Central memory CD8-positive, alpha-beta T cell (primary cell): Measurements from ENCODE around the gene STX16.
A peak's percentile ranks its signal among the peaks of the same experiment; 100 is the strongest.

ENCODE experiments used
- ATAC-seq: fragments of 150-1000 bp; cut with Tn5 transposase; replicated peaks from 2 replicates; pipeline ENCODE4 v1.10.0; 2022; ENCODE audit warnings: mild to moderate bottlenecking, moderate FRiP score, moderate number of reproducible peaks; ENCODE audit not compliant: poor library complexity, severe bottlenecking; ENCODE audit errors: extremely low read depth
- DNase-seq, 2 donors: peaks; one replicate each; pipeline ENCODE4 v3.0.0; 2021; ENCODE audit warnings: low spot score in 2 of 2
- H3K27ac Mint-ChIP-seq: one replicate; pipeline ENCODE4 v1.8.0; 2022; ENCODE audit warnings: low read depth, mild to moderate bottlenecking, moderate library complexity, mixed read lengths
- H3K27me3 Mint-ChIP-seq: one replicate; pipeline ENCODE4 v1.8.0; 2022; ENCODE audit warnings: mixed read lengths
- H3K36me3 Mint-ChIP-seq: one replicate; pipeline ENCODE4 v1.8.0; 2022; ENCODE audit warnings: mild to moderate bottlenecking, moderate library complexity, mixed read lengths; ENCODE audit not compliant: insufficient read depth
- H3K4me1 Mint-ChIP-seq: one replicate; pipeline ENCODE4 v1.8.0; 2022; ENCODE audit warnings: mixed read lengths
- H3K4me3 Mint-ChIP-seq: one replicate; pipeline ENCODE4 v1.8.0; 2022; ENCODE audit warnings: mild to moderate bottlenecking, moderate library complexity, mixed read lengths
- H3K9me3 Mint-ChIP-seq: one replicate; pipeline ENCODE4 v1.8.0; 2022; ENCODE audit warnings: mixed read lengths

The STX16 gene

DNA sequence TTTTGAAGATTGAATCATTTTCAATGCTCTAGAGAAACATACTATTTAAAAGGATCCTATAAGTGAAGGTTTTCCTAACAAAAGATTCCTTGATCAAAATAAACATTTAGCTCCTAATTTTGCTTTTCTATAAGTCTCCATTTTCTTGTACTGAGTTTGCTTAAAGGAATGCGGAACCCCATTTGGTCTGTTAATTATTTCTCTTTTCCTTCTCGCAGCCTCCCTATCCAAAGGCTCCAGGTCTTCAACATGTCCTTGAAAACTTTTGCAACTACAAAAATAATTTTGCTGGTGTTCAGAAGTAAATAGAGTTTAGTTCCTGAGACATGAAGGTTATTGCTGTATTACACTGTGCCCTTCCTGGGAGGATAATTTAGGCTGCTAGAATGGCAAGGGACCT is 33.2 kb downstream of the STX16 start:
- no peak overlapping the region for H3K27ac Mint-ChIP-seq
- no peaks in the 10 kb centered on the region for H3K9me3 Mint-ChIP-seq
- peaks cover 8% of the 10 kb centered on the region for H3K36me3 Mint-ChIP-seq
- ATAC-seq (no peak), DNase-seq (no peak)
- no peak overlapping the region for H3K4me3 Mint-ChIP-seq
- H3K4me1 Mint-ChIP-seq, result no peaks in the 10 kb centered on the region
- no peaks in the 10 kb centered on the region for H3K27me3 Mint-ChIP-seq

DNA sequence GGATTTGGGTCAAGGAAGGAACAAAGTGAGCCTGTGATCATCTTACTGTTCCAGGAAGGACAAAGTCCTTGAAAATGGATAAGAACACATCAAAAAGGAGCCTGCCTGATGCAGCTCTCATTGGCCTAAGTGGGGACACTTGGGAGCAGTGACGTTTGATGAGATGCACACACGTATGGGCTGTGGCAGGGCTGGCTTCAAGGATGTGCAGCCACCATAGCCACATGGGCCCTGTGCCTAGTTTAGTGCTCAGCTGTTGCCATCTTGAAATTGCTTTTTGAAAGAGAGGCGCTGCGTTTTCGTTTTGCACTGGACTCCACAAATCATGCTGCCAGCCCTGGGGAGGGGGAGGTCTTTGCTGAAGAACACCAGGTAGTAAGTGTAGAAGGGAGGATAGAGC is 34.9 kb downstream of the STX16 start:
- H3K9me3 Mint-ChIP-seq, result no peaks in the 10 kb centered on the region
- no peak overlapping the region for H3K27ac Mint-ChIP-seq
- H3K4me3 Mint-ChIP-seq, result no peak overlapping the region
- ATAC-seq, result no peak
- no peaks in the 10 kb centered on the region for H3K27me3 Mint-ChIP-seq
- no peak for DNase-seq
- peaks cover 8% of the 10 kb centered on the region for H3K36me3 Mint-ChIP-seq
- H3K4me1 Mint-ChIP-seq, result no peaks in the 10 kb centered on the region

- no peak overlapping the region for H3K4me3 Mint-ChIP-seq
- no peak overlapping the region for H3K27ac Mint-ChIP-seq
- H3K36me3 Mint-ChIP-seq, result peaks cover 7% of the 10 kb centered on the region
- no peak for DNase-seq
- H3K4me1 Mint-ChIP-seq, result no peaks in the 10 kb centered on the region
- ATAC-seq, result no peak
- H3K27me3 Mint-ChIP-seq, result no peaks in the 10 kb centered on the region
- no peaks in the 10 kb centered on the region for H3K9me3 Mint-ChIP-seq
These were observed 37.3 kb downstream of the STX16 start for GRCh38 chr20:58688414-58688813.

DNA sequence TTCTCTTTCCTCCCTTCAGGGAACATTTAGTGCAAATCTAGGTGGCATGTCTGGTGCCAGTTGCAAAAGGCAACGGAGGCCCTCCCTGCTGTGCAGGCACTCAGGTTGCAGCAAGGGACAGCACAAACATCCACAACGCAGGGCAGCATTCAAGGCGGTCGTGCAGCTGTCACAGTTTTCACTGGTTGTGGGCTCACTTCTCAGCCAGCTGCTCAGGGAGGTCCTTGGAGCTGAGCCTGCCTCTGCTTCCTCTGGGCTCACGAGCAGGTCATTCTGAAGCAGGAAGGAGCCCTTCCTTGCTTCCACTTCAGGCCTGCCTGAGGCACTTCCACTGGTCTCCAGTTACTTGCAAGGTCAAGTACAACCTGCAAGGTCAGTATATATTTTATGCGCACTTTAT is 37.8 kb downstream of the STX16 start:
- Mint-ChIP-seq H3K4me1 (no peaks in the 10 kb centered on the region), H3K27ac (no peak overlapping the region), H3K9me3 (no peaks in the 10 kb centered on the region), H3K36me3 (peaks cover 8% of the 10 kb centered on the region), H3K27me3 (no peaks in the 10 kb centered on the region), H3K4me3 (no peak overlapping the region)
- DNase-seq, result no peak
- no peak for ATAC-seq

DNA sequence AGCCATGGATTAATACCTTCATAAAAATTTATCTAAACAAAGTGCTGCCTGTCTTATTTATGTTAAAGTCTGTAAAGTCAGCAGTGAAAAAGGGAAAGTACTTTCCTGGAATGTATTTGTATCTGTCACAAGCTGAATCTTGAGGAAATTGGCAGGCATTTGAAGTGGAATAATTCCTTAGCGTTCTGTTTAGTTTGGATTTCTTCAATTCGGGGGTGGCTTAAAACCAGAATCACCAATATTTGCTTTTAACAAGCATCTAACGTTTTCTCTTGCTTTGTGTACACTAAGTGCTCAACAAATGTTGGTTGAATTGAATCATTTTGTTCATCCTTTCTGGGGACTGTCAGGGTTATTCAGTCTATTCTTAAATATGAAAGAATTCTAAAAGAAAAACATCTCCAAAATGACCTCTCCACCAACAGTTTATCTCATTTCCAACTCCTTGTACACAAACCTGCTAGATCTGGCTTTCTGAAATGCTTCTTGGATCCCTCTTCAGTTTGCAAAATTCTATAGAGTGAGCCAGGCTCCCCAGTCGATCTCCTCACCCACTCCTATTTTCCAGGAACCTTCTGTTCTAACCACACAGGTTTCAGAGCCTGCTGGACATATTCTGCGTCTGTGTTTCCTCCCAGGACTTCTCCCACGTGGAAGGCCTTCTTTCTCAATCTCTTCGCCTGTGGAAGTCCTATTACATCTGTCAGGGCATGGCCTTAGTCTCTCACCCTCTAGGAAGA is 39.5 kb downstream of the STX16 start:
- no peak for DNase-seq
- Mint-ChIP-seq H3K4me3 (peak overlapping the region; percentile 3), H3K36me3 (peaks cover 8% of the 10 kb centered on the region), H3K27me3 (no peaks in the 10 kb centered on the region), H3K9me3 (no peaks in the 10 kb centered on the region), H3K4me1 (no peaks in the 10 kb centered on the region), H3K27ac (peak overlapping the region; percentile 23)
- ATAC-seq, result no peak

DNA sequence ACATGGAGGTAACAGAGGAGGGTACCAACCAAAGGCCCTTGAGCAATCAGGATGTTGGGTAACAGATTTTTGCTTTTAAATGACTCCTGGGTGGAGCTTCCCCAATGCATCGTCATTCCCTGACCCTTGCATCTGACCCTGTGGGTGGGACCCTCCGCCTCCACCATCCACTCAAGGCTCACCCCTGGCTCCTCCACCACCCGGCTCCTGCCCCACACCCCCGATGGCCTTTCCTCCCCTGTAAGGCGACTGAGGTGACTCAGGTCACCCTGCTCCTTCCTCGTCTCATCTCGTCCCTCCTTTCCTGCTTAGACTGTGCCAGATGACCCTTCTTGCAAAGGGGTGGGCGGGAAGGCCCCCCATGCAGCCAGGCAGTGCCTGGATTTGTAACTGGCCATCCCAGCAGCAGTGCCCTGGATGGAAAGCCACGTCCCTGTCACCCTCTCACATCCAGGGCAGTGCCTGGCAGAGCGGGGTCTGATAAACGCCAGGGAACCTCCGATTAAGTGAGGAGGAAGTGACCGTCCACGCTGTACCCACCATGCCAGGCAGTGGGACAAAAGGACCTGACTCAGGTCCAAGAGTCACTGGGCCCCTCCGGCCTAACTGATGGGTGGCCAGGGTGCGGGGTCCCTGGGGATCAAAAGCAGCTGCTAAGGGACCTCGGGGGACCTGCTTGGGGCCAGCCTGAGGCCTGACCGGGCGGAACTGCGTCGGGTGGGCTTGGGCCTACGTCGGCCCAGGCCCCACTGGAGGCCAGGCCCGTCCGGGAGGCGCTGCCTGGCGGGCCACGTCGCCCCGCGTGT is 40.9 kb downstream of the STX16 start:
- H3K4me1 Mint-ChIP-seq, result no peaks in the 10 kb centered on the region
- H3K4me3 Mint-ChIP-seq, result peak overlapping the region; percentile 34
- no peaks in the 10 kb centered on the region for H3K9me3 Mint-ChIP-seq

GRCh38 chr20:58692579-58693225 is 41.6 kb downstream of the STX16 start, which contains the start of gene NPEPL1:
NPEPL1 (plus strand) TSS chr20:58692800; CDS start chr20:58692901, 101 bp downstream.
- no peaks in the 10 kb centered on the region for H3K9me3 Mint-ChIP-seq
- ATAC-seq (peak; percentile 96), DNase-seq (peak; percentile 34)
- H3K27ac Mint-ChIP-seq, result peak within 1 kb of the TSS; percentile 81
- no peaks in the 10 kb centered on the region for H3K27me3 Mint-ChIP-seq
- peaks cover 8% of the 10 kb centered on the region for H3K36me3 Mint-ChIP-seq
- no peaks in the 10 kb centered on the region for H3K4me1 Mint-ChIP-seq
- H3K4me3 Mint-ChIP-seq, result peak within 1 kb of the TSS; percentile 68

More for the DNA sequence above, 40.9 kb downstream of the STX16 start:
- no peaks in the 10 kb centered on the region for H3K27me3 Mint-ChIP-seq
- H3K36me3 Mint-ChIP-seq, result peaks cover 8% of the 10 kb centered on the region
- no peak for DNase-seq
- H3K27ac Mint-ChIP-seq, result peak overlapping the region; percentile 18
- ATAC-seq, result no peak

- DNase-seq (no peak), ATAC-seq (peak; percentile 7)
- H3K27me3 Mint-ChIP-seq, result no peaks in the 10 kb centered on the region
- no peaks in the 10 kb centered on the region for H3K9me3 Mint-ChIP-seq
- H3K27ac Mint-ChIP-seq, result peak overlapping the region; percentile 81
- H3K36me3 Mint-ChIP-seq, result peaks cover 10% of the 10 kb centered on the region
- peak overlapping the region; percentile 68 for H3K4me3 Mint-ChIP-seq
- H3K4me1 Mint-ChIP-seq, result no peaks in the 10 kb centered on the region
These were observed 42.3 kb downstream of the STX16 start for GRCh38 chr20:58693226-58694006.

DNA sequence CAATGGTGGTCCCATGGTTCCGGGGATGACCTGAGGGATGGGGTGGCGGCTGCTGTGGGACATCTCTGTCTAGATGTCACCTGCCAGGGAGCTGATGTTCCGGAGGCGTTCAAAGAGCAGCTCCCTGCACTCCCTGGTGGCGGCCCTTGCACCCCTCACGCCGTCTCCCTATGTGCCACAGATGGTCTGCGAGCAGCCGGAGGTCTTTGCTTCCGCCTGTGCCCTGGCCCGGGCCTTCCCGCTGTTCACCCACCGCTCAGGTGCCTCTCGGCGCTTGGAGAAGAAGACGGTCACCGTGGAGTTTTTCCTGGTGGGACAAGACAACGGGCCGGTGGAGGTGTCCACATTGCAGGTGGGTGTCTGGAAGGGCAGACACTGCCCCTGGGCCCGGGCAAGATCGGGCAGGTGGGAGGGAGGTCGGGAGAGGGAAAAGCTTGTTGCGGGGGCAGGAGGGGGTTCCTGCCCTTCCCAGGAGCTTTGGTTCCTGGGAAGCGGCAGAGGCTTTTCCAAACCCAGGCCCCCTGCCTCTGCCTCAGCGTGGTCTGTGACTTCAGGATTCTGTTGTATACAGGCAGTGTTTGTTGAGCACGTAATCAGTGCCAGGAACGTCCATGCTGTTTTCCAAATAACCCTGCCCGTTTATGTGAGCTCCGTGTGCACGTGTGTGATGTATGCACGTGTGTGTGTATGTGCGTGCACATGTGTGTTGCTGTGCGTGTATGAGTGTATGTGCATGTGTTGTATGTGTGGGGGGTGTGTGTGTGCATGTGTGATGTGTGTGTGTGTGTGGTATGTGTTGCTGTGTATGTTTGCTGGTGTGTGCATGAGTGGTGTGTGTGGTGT is 43.4 kb downstream of the STX16 start:
- H3K4me1 Mint-ChIP-seq, result no peaks in the 10 kb centered on the region
- no peaks in the 10 kb centered on the region for H3K9me3 Mint-ChIP-seq
- DNase-seq, result no peak

DNA sequence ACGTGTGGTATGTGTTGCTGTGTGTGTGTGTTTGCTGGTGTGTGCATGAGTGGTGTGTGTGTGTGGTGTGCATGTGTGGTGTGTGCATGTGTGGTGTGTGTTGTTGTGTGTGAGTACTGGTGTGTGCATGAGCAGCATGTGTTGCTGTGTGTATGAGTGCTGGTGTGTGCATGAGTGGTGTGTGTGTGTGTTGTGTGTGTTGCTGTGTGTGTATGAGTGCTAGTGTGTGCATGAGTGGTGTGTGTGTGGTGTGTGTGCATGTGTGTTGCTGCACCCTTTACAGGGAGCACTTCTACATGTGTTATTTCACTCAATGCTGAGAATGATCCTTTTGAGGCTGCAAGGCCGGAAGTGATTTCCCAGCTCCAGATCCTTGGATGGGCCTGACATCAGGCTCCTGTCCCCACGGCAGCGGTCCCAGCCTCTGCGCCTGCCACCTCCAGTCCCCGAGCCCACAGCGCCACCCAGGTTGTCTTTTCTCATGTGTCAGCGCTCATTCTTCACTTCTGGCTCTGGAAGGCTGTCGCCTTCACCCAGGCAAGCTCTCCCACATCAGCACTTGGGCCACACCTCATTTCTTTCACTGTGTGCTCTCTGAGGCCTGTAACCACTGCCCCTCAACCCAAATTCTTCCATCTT is 44.1 kb downstream of the STX16 start:
- Mint-ChIP-seq H3K4me3 (no peak overlapping the region), H3K27me3 (no peaks in the 10 kb centered on the region), H3K9me3 (no peaks in the 10 kb centered on the region), H3K36me3 (peaks cover 12% of the 10 kb centered on the region), H3K27ac (no peak overlapping the region), H3K4me1 (peaks cover 3% of the 10 kb centered on the region)
- ATAC-seq (no peak), DNase-seq (no peak)

More for the DNA sequence above, 43.4 kb downstream of the STX16 start:
- Mint-ChIP-seq H3K4me3 (peak overlapping the region; percentile 68), H3K36me3 (peaks cover 10% of the 10 kb centered on the region), H3K27me3 (no peaks in the 10 kb centered on the region), H3K27ac (no peak overlapping the region)
- no peak for ATAC-seq

DNA sequence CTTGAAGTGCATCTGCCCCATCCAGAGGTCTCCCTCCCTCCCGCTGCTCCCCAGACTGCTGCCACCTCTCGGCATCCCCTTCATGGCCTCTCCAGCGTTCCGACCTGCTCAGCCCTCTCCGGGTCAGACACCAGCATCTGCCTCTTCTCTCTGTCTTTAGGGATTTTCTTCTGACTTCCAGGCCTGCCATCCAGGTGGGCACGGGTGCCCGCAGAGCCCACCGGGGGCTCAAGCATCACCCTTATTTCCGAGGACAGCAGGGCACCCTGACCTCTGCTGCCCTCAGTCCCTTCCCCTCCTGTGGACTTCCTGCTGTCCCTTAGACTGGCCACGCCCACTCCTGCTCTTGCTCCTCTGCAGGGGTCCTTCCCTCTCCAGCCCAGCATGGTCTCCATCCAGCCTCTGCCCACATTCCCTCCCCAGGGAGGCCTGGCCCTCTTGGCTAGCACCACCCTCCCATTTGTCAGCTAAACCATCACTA is 44.9 kb downstream of the STX16 start:
- Mint-ChIP-seq H3K9me3 (no peaks in the 10 kb centered on the region), H3K27ac (no peak overlapping the region), H3K27me3 (no peaks in the 10 kb centered on the region), H3K4me3 (no peak overlapping the region), H3K4me1 (peaks cover 8% of the 10 kb centered on the region), H3K36me3 (peaks cover 11% of the 10 kb centered on the region)
- DNase-seq, result no peak
- ATAC-seq, result no peak
